Thoracic aorta (tissue), 2 donors: ENCODE measurements around the gene OR4P4. TPM values are rescaled to one million over a fixed set of nuclear protein-coding genes. Genes with fewer than 3 reads are reported as not detected.

Source experiments
- ATAC-seq: fragments of 150-250 bp; one replicate; pipeline ENCODE4 v1.8.0; 2017; ENCODE audit warnings: low read depth; ENCODE audit not compliant: insufficient number of reproducible peaks, low FRiP score
- DNase-seq: peaks from one replicate; pipeline ENCODE4 v3.0.0-alpha.2; 2020; ENCODE audit warnings: low spot score
- H3K27ac ChIP-seq, 2 donors: fragments of 200-600 bp; sonication (generic); 1 replicate in 1 of 2; 2 replicates in 1 of 2; pipeline ENCODE4 v1.5.1; 2016; ENCODE audit warnings: mild to moderate bottlenecking in 2 of 2, moderate library complexity in 2 of 2
- H3K27me3 ChIP-seq: fragments of 200-600 bp; sonication (generic); replicated peaks from 2 replicates; pipeline ENCODE4 v1.6.0; 2016; ENCODE audit warnings: mild to moderate bottlenecking; ENCODE audit not compliant: insufficient read depth
- H3K36me3 ChIP-seq: fragments of 200-600 bp; sonication (generic); one replicate; pipeline ENCODE4 v1.5.1; 2016
- H3K4me1 ChIP-seq, 2 donors: fragments of 200-600 bp; sonication (generic); 1 replicate in 1 of 2; 2 replicates in 1 of 2; pipeline versions ENCODE4 v1.5.1 to v1.6.0; 2016; ENCODE audit warnings: low read depth in 2 of 2, mild to moderate bottlenecking in 1 of 2; ENCODE audit not compliant: control insufficient read depth in 1 of 2
- H3K4me3 ChIP-seq: fragments of 200-600 bp; sonication (generic); 2 replicates; pipeline ENCODE4 v1.5.1; 2016; ENCODE audit warnings: mild to moderate bottlenecking
- H3K9me3 ChIP-seq: fragments of 200-600 bp; sonication (generic); 2 replicates; pipeline ENCODE4 v1.5.1; 2016
- CTCF ChIP-seq: fragments of 200-600 bp; sonication (generic); IDR thresholded peaks from one replicate; pipeline ENCODE4 v1.5.1; 2019; ENCODE audit warnings: antibody characterized with exemption
- total RNA-seq, 2 donors: library from RNA; depleted of rRNA; stranded (reverse); fragments of >200 nt; gene quantifications; one replicate each; pipeline versions ENCODE4 v1.1.0 to v1.2.3, GENCODE V29; 2016

OR4P4 gene
- not detected for total RNA-seq

- ATAC-seq, result no peak
- Histone ChIP-seq H3K36me3 (no peaks in the 10 kb centered on the region), H3K9me3 (no peaks in the 10 kb centered on the region), H3K4me3 (no peak within 1 kb of the TSS), H3K27ac (no peak within 1 kb of the TSS), H3K27me3 (no peaks in the 10 kb centered on the region), H3K4me1 (no peaks in the 10 kb centered on the region)
- no peak for DNase-seq
- no peak for TF ChIP-seq CTCF
These were observed at the start of gene OR4P4 for GRCh38 chr11:55634813-55635212. TSS of gene OR4P4 (plus strand) at chr11:55635113.

DNA sequence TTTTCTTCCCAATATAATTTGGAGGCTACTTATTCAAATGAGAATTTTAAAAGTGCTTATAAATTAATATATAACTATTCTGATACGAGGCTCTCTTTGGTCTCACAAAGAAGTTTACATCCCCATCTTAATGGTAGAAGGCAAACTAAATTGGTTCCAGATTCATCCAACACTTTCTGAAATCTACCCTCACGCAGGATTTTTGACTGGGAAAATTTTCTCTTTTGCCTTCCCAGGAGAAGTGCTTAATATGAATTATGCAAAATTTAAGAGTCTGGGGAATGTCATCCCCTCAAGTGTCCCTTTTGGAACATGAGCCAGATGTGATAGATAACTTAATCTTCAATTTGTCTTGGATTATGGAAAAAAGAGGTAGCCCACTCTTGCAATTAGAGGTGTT, 27.4 kb upstream of the OR4P4 start, which contains the start of gene OR4C11:
Gene OR4C11, minus strand, starts transcription at position 101 of the 400 bp plus-strand sequence. CDS start 3,272 bp downstream, outside the sequence.
- no peaks in the 10 kb centered on the region for H3K4me1 ChIP-seq
- ATAC-seq (no peak), DNase-seq (no peak)
- H3K27me3 ChIP-seq, result no peaks in the 10 kb centered on the region
- no peak for TF ChIP-seq CTCF
- H3K9me3 ChIP-seq, result no peaks in the 10 kb centered on the region
- H3K27ac ChIP-seq, result no peak within 1 kb of the TSS
- H3K36me3 ChIP-seq, result no peaks in the 10 kb centered on the region
- H3K4me3 ChIP-seq, result no peak within 1 kb of the TSS

DNA sequence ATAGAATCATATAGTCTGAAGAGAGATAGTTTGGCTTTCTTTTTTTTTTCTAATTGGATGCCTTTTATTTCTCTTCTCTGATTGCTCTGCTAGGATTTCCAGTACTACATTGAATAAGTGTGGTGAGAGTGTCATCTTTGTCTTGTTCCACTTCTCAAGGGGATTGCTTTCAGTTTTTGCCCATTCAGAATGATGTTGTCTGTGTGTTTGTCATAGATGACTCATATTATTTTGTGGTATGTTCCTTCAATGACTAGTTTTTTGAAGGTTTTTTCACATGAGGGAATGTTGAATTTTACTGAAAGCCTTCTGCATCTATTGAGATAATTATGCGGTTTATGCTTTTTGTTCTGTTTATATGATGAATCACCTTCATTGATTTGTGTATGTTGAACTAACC, 10.4 kb upstream of the OR4P4 start:
- Histone ChIP-seq H3K27me3 (no peaks in the 10 kb centered on the region), H3K4me1 (no peaks in the 10 kb centered on the region), H3K27ac (no peak overlapping the region), H3K9me3 (no peaks in the 10 kb centered on the region), H3K36me3 (no peaks in the 10 kb centered on the region), H3K4me3 (no peak overlapping the region)
- ATAC-seq (no peak), DNase-seq (no peak)
- no peak for TF ChIP-seq CTCF

DNA sequence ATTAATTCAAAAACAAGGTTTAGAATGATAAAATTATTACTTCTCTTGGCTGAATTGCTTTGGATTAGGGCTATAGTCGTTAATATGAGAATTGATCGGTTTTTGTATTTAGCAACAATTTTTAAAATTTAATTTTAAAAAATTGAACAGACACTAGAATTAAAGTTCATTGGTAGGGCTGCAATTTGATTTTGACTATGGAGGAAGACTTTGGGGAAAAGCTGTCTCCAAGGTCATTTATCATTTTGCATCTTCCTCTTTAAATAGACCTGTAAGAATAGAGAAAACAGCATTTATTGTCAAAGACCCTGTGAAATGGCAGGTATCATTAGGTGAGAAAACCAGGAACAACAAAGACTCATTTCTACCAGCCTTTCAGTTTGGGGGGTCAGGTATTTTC, 13.1 kb downstream of the OR4P4 start, which contains the start of gene OR4S2:
Gene OR4S2, plus strand, starts transcription at position 301 of the 400 bp plus-strand sequence. CDS start 2,577 bp downstream, outside the sequence.
- Histone ChIP-seq H3K4me1 (no peaks in the 10 kb centered on the region), H3K27ac (no peak within 1 kb of the TSS), H3K36me3 (no peaks in the 10 kb centered on the region), H3K4me3 (no peak within 1 kb of the TSS), H3K9me3 (no peaks in the 10 kb centered on the region), H3K27me3 (no peaks in the 10 kb centered on the region)
- no peak for TF ChIP-seq CTCF
- no peak for DNase-seq
- no peak for ATAC-seq

GRCh38 chr11:55652560-55652959, 17.6 kb downstream of the OR4P4 start:
- DNase-seq, result no peak
- no peak for TF ChIP-seq CTCF
- H3K36me3 ChIP-seq, result no peaks in the 10 kb centered on the region
- no peaks in the 10 kb centered on the region for H3K27me3 ChIP-seq
- no peak overlapping the region for H3K4me3 ChIP-seq
- H3K27ac ChIP-seq, result no peak overlapping the region
- no peak for ATAC-seq
- no peaks in the 10 kb centered on the region for H3K4me1 ChIP-seq
- no peaks in the 10 kb centered on the region for H3K9me3 ChIP-seq
